ENCODE data around the gene PHACTR2. TPM values are rescaled to one million over a fixed set of nuclear protein-coding genes. Genes with fewer than 3 reads are reported as not detected.

Gene PHACTR2
- total and polyA plus RNA-seq, 2 of the 13 experiments (the other 11 are each of a cell fraction or from before 2014, with no cell fraction given): 11.3 to 28.2 TPM

GRCh38 chr6:143842902-143843676 lies 165.3 kb downstream of the PHACTR2 start, which contains the start of gene LTV1 (continued):
- no peak for TF ChIP-seq RORA (CRISPR knock-in tag; IDR thresholded peaks at IDR 0.05)
- TF ChIP-seq ZKSCAN5 (CRISPR knock-in tag; IDR thresholded peaks at IDR 0.05): peak; percentile 72; the same call in 1 of the 2 replicates
- no peak for TF ChIP-seq TCF12 (IDR thresholded peaks at IDR 0.05)
- peak; percentile 96 for TF ChIP-seq TCF12 (CRISPR knock-in tag; IDR thresholded peaks at IDR 0.05)
- no peak; the same call in 1 of the 2 replicates for TF ChIP-seq SP140L (CRISPR knock-in tag; IDR thresholded peaks at IDR 0.05; ENCODE audit: borderline replicate concordance)
- no peak for TF ChIP-seq SRSF4 (IDR thresholded peaks at IDR 0.05; ENCODE audit: low read depth, low read length, poor library complexity, severe bottlenecking)
- TF ChIP-seq, protein P1, sequence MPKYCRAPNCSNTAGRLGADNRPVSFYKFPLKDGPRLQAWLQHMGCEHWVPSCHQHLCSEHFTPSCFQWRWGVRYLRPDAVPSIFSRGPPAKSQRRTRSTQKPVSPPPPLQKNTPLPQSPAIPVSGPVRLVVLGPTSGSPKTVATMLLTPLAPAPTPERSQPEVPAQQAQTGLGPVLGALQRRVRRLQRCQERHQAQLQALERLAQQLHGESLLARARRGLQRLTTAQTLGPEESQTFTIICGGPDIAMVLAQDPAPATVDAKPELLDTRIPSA (CRISPR knock-in tag; IDR thresholded peaks at IDR 0.05; ENCODE audit: borderline replicate concordance): peak; percentile 94
- TF ChIP-seq, protein P2, sequence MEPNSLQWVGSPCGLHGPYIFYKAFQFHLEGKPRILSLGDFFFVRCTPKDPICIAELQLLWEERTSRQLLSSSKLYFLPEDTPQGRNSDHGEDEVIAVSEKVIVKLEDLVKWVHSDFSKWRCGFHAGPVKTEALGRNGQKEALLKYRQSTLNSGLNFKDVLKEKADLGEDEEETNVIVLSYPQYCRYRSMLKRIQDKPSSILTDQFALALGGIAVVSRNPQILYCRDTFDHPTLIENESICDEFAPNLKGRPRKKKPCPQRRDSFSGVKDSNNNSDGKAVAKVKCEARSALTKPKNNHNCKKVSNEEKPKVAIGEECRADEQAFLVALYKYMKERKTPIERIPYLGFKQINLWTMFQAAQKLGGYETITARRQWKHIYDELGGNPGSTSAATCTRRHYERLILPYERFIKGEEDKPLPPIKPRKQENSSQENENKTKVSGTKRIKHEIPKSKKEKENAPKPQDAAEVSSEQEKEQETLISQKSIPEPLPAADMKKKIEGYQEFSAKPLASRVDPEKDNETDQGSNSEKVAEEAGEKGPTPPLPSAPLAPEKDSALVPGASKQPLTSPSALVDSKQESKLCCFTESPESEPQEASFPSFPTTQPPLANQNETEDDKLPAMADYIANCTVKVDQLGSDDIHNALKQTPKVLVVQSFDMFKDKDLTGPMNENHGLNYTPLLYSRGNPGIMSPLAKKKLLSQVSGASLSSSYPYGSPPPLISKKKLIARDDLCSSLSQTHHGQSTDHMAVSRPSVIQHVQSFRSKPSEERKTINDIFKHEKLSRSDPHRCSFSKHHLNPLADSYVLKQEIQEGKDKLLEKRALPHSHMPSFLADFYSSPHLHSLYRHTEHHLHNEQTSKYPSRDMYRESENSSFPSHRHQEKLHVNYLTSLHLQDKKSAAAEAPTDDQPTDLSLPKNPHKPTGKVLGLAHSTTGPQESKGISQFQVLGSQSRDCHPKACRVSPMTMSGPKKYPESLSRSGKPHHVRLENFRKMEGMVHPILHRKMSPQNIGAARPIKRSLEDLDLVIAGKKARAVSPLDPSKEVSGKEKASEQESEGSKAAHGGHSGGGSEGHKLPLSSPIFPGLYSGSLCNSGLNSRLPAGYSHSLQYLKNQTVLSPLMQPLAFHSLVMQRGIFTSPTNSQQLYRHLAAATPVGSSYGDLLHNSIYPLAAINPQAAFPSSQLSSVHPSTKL (CRISPR knock-in tag; IDR thresholded peaks at IDR 0.05): peak; percentile 92
- TF ChIP-seq MEF2D (CRISPR knock-in tag; IDR thresholded peaks at IDR 0.05): peak; percentile 98
- peak; percentile 42; the same call in 1 of the 2 replicates for TF ChIP-seq NR2F2 (IDR thresholded peaks at IDR 0.05; ENCODE audit: borderline replicate concordance, low read depth)
- TF ChIP-seq ZNF589 (CRISPR knock-in tag; conservative IDR thresholded peaks at IDR 0.05): peak; percentile 83; the same call in 1 of the 2 replicates
- TF ChIP-seq ZFP82 (CRISPR knock-in tag; IDR thresholded peaks at IDR 0.05; ENCODE audit: borderline replicate concordance): no peak; the same call in 1 of the 2 replicates
- TF ChIP-seq ZFY (CRISPR knock-in tag; IDR thresholded peaks at IDR 0.05): peak; percentile 100
- peak; percentile 97 for TF ChIP-seq UBTF (CRISPR knock-in tag; IDR thresholded peaks at IDR 0.05)
- TF ChIP-seq MTA1 (CRISPR knock-in tag; IDR thresholded peaks at IDR 0.05; ENCODE audit: borderline replicate concordance): peak; percentile 87
- TF ChIP-seq, protein P3, sequence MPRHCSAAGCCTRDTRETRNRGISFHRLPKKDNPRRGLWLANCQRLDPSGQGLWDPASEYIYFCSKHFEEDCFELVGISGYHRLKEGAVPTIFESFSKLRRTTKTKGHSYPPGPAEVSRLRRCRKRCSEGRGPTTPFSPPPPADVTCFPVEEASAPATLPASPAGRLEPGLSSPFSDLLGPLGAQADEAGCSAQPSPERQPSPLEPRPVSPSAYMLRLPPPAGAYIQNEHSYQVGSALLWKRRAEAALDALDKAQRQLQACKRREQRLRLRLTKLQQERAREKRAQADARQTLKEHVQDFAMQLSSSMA (CRISPR knock-in tag; IDR thresholded peaks at IDR 0.05): peak; percentile 98
- peak; percentile 100 for TF ChIP-seq ARNT2 (CRISPR knock-in tag; IDR thresholded peaks at IDR 0.05; ENCODE audit: low read depth)
- TF ChIP-seq, protein P4, sequence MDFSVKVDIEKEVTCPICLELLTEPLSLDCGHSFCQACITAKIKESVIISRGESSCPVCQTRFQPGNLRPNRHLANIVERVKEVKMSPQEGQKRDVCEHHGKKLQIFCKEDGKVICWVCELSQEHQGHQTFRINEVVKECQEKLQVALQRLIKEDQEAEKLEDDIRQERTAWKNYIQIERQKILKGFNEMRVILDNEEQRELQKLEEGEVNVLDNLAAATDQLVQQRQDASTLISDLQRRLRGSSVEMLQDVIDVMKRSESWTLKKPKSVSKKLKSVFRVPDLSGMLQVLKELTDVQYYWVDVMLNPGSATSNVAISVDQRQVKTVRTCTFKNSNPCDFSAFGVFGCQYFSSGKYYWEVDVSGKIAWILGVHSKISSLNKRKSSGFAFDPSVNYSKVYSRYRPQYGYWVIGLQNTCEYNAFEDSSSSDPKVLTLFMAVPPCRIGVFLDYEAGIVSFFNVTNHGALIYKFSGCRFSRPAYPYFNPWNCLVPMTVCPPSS (IDR thresholded peaks at IDR 0.05): no peak
- peak; percentile 98 for TF ChIP-seq ZNF761 (CRISPR knock-in tag; conservative IDR thresholded peaks at IDR 0.05)
- TF ChIP-seq ZNF329 (CRISPR knock-in tag; IDR thresholded peaks at IDR 0.05; ENCODE audit: low read depth): peak; percentile 82

All from HepG2 (cell line).